K562 (cell line): ENCODE data around the gene B3GALT4. TPM values are rescaled to one million over a fixed set of nuclear protein-coding genes. Genes with fewer than 3 reads are reported as not detected.

ENCODE experiments used
- CREB1 ChIP-seq, 2 experiments: sonication (generic) in 1 of 2; formaldehyde crosslinking in 1 of 2; IDR thresholded peaks; 2 replicates each; pipeline versions ENCODE4 v1.6.1 to v1.8.0; 2012 to 2022; ENCODE audit warnings: inconsistent platforms in 1 of 2, mild to moderate bottlenecking in 1 of 2, missing genetic modification reagents in 1 of 2, moderate library complexity in 1 of 2
- E4F1 ChIP-seq: fragments of 250-450 bp; sonication (Bioruptor Pico); IDR thresholded peaks from 2 replicates; pipeline ENCODE4 v1.5.0; 2021; ENCODE audit warnings: mild to moderate bottlenecking, borderline replicate concordance
- ETS1 ChIP-seq: conservative IDR thresholded peaks from 2 replicates; pipeline ENCODE4 v1.6.1; 2011; ENCODE audit warnings: low read depth, mild to moderate bottlenecking, low read length; ENCODE audit not compliant: control insufficient read depth
- FOSL1 ChIP-seq: fragments of 200-800 bp; sonication (Bioruptor generic); conservative IDR thresholded peaks from 2 replicates; pipeline ENCODE4 v1.6.1; 2016; ENCODE audit warnings: missing genetic modification characterization, missing compliant biosample characterization
- FOXK2 ChIP-seq, 2 experiments: fragments of 450-650 bp; IDR thresholded peaks in 1 of 2; conservative IDR thresholded peaks in 1 of 2; 2 replicates each; pipeline ENCODE4 v1.6.1; 2016; ENCODE audit warnings: low read depth in 2 of 2, mild to moderate bottlenecking in 1 of 2
- GABPA ChIP-seq: fragments of 200-800 bp; sonication (Bioruptor generic); conservative IDR thresholded peaks from 2 replicates; pipeline ENCODE4 v1.6.1; 2016; ENCODE audit warnings: low read depth, missing genetic modification characterization, missing compliant biosample characterization
- GATA2 ChIP-seq: sonication (generic); formaldehyde crosslinking; IDR thresholded peaks from 2 replicates; pipeline ENCODE4 v1.4.0; 2020; ENCODE audit warnings: mild to moderate bottlenecking, missing genetic modification reagents
- HINFP ChIP-seq: fragments of 450-650 bp; conservative IDR thresholded peaks from 2 replicates; pipeline ENCODE4 v1.6.1; 2016; ENCODE audit warnings: missing genetic modification characterization, low read depth, mild to moderate bottlenecking, control low read depth, missing compliant biosample characterization
- HNRNPH1 ChIP-seq: fragments of 200-400 bp; formaldehyde crosslinking; optimal IDR thresholded peaks from 2 replicates; pipeline ENCODE3; 2017; ENCODE audit warnings: low read depth, mild to moderate bottlenecking, low read length, moderate library complexity
- KDM2B ChIP-seq: fragments of 250-450 bp; sonication (Bioruptor Pico); IDR thresholded peaks from 2 replicates; pipeline ENCODE4 v1.8.0; 2021; ENCODE audit warnings: mild to moderate bottlenecking, moderate library complexity
- NFE2L1 ChIP-seq: fragments of 450-650 bp; IDR thresholded peaks from 2 replicates; pipeline ENCODE4 v1.6.1; 2016; ENCODE audit warnings: missing genetic modification characterization, low read depth, mild to moderate bottlenecking, missing compliant biosample characterization, moderate library complexity, borderline replicate concordance
- RBM22 ChIP-seq: fragments of 200-400 bp; formaldehyde crosslinking; IDR thresholded peaks from 2 replicates; pipeline ENCODE4 v1.6.1; 2018; ENCODE audit warnings: low read length, low read depth; ENCODE audit not compliant: poor library complexity, severe bottlenecking
- SPI1 ChIP-seq: IDR thresholded peaks from 2 replicates; pipeline ENCODE4 v1.6.1; 2011; ENCODE audit warnings: low read depth, low read length, control low read depth, borderline replicate concordance
- ZBTB9 ChIP-seq: fragments of 450-650 bp; formaldehyde crosslinking; IDR thresholded peaks from 2 replicates; pipeline ENCODE4 v1.4.0; 2020; ENCODE audit warnings: mild to moderate bottlenecking, moderate library complexity
- ZHX1 ChIP-seq: fragments of 150-350 bp; conservative IDR thresholded peaks from 2 replicates; pipeline ENCODE4 v1.6.1; 2014; ENCODE audit warnings: low read length
- ZNF124 ChIP-seq: sonication (generic); formaldehyde crosslinking; IDR thresholded peaks from 2 replicates; pipeline ENCODE4 v1.8.1; 2022; ENCODE audit warnings: missing genetic modification reagents
- ZNF780A ChIP-seq: fragments of 250-450 bp; sonication (Bioruptor Pico); IDR thresholded peaks from 2 replicates; pipeline ENCODE4 v1.5.0; 2021; ENCODE audit warnings: mild to moderate bottlenecking
- ZNF830 ChIP-seq: fragments of 250-450 bp; sonication (Bioruptor Pico); IDR thresholded peaks from 2 replicates; pipeline ENCODE4 v1.5.0; 2021; ENCODE audit warnings: mild to moderate bottlenecking
- polyA plus RNA-seq, 8 experiments: library from polyadenylated mRNA; depleted of rRNA in 4 of 8; stranded (reverse) in 5 of 8; unstranded in 3 of 8; fragments of >200 nt; fragmentation: Nextera tagmentation in 2 of 8; fragmentation: Illumina TruSeq in 1 of 8; extraction: Ambion mirVana in 2 of 8; extraction: Trizol in 1 of 8; gene quantifications; 2 replicates each; pipeline versions ENCODE4 v1.2.1 to v1.2.3, GENCODE V29; 2011 to 2014; ENCODE audit warnings: inconsistent platforms in 1 of 8, missing spikeins in 1 of 8
- total RNA-seq, 7 experiments: library from RNA; depleted of rRNA in 6 of 7; stranded (reverse); fragments of >200 nt in 6 of 7; fragmentation: Illumina TruSeq in 2 of 7; extraction: Trizol in 2 of 7; gene quantifications; 2 replicates each; pipeline versions ENCODE4 v1.2.1 to v1.2.3, GENCODE V29; 2011 to 2021; ENCODE audit warnings: low replicate concordance in 1 of 7

The B3GALT4 gene
- total and polyA plus RNA-seq, 9 of the 15 experiments (the other 6 are each of a cell fraction or from before 2014, with no cell fraction given): 0.11 to 1.3 (median 0.53) TPM; not detected in 1

GRCh38 chr6:33279971-33280511 is 3.1 kb downstream of the B3GALT4 start (continued):
- TF ChIP-seq ZBTB9: no peak
- TF ChIP-seq SPI1: peak; percentile 79; the same call in 1 of the 2 replicates
- no peak for TF ChIP-seq KDM2B (CRISPR knock-in tag)
- TF ChIP-seq GATA2 (CRISPR knock-in tag): no peak
- no peak for TF ChIP-seq CREB1 (IDR thresholded peaks at IDR 0.05)
- TF ChIP-seq CREB1 (CRISPR knock-in tag; IDR thresholded peaks at IDR 0.05): peak; percentile 31; the same call in 1 of the 2 replicates
- no peak for TF ChIP-seq HINFP (tag)
- no peak for TF ChIP-seq HNRNPH1
- TF ChIP-seq ZHX1: 0 out of 2 replicates have a peak, but pooled peaks have one; percentile 56
- TF ChIP-seq ETS1: 0 out of 2 replicates have a peak, but pooled peaks have one; percentile 26
- no peak for TF ChIP-seq ZNF780A (CRISPR knock-in tag)
- no peak for TF ChIP-seq ZNF830 (CRISPR knock-in tag)
- TF ChIP-seq FOSL1 (tag): no peak
- TF ChIP-seq GABPA (tag): peak; percentile 52
- no peak for TF ChIP-seq RBM22
- no peak for TF ChIP-seq E4F1 (CRISPR knock-in tag)
- TF ChIP-seq NFE2L1 (tag): no peak
- no peak for TF ChIP-seq FOXK2 (conservative IDR thresholded peaks at IDR 0.05 in 1 of 2, IDR thresholded peaks at IDR 0.05 in 1 of 2; ENCODE audit: low read depth in 2 of 2)
- TF ChIP-seq ZNF124 (CRISPR knock-in tag): no peak
